GM12801 (cell line): ENCODE measurements around the gene NEMP2.

Experiments
- TF ChIP-seq, protein P1 (sequence below): IDR thresholded peaks from one replicate; pipeline ENCODE4 v1.5.1; 2011; ENCODE audit warnings: control low read depth; ENCODE audit not compliant: insufficient read length; ENCODE audit errors: extremely low read depth

The NEMP2 gene

DNA sequence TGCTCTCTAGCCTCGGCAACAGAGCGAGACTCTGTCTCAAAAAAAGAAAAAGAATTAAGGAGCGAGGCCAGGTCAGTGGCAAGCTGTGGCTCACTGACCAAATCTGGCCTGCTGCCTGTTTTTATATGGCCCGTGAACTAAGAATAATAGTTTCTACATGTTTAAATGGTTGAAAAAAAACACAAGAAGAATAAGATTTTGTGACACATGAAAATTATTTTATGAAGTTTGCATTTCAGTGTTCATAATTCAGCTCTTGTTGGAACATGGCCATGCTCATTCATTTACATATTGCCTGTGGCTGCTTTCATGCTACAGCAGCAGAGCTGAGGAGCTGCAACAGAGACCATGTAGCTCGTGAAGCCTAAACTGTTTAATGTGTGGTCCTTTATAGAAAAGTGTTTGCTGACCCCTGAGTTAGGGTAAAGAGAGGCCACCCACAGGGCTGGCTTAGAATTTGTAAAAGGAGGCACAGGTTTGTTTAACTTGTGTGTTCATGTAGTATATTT is 66.9 kb downstream of the NEMP2 start:
- TF ChIP-seq, protein P1, sequence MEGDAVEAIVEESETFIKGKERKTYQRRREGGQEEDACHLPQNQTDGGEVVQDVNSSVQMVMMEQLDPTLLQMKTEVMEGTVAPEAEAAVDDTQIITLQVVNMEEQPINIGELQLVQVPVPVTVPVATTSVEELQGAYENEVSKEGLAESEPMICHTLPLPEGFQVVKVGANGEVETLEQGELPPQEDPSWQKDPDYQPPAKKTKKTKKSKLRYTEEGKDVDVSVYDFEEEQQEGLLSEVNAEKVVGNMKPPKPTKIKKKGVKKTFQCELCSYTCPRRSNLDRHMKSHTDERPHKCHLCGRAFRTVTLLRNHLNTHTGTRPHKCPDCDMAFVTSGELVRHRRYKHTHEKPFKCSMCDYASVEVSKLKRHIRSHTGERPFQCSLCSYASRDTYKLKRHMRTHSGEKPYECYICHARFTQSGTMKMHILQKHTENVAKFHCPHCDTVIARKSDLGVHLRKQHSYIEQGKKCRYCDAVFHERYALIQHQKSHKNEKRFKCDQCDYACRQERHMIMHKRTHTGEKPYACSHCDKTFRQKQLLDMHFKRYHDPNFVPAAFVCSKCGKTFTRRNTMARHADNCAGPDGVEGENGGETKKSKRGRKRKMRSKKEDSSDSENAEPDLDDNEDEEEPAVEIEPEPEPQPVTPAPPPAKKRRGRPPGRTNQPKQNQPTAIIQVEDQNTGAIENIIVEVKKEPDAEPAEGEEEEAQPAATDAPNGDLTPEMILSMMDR, result no peak

DNA sequence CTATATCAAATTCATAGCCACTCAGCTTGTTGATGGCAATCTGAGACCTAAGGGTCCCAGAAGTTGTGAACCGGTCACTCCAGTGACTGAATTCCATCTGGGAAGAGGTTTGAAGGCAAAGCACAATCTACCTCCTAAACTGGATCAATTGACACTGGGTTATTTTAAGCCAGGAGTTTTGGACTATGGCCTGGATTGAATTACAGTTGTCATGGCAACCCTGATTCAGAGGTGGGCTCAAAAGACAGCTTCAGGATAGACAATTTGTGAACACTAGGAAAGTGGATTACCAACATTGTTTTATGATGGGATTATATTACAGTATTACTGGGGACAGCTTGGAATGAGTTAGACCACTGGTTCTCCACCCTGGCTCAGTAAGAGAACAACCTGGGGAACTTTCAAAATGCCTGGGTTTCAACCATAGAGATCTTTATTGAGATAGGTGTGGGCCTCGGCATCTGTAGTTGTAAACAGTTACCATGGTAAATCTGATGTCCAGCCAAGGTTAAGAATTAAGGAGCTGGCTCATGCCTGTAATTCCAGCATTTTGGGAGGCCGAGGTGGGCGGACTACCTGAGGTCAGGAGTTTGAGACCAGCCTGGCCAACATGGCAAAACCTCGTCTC is 67.6 kb downstream of the NEMP2 start:
- TF ChIP-seq, protein P1, result no peak

DNA sequence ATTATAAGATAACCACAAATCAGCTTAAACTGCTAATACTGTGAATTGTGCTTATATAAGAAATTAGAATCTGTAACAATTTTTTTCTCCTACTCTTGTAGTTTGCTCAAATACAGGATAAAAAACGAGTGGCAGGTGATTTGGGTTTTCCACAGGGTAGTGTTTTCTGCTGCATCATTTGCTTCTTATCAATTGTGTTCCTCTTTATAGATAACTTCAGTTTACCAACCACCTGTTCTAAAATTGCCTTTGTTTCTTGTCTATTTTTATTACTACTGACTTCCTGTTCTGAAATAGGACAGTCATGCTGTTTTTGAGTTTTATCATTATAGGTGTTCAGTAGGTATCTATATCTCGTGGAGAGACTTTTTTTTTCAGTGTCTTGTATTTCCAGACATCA is 69.5 kb downstream of the NEMP2 start:
- TF ChIP-seq, protein P1, result no peak

DNA sequence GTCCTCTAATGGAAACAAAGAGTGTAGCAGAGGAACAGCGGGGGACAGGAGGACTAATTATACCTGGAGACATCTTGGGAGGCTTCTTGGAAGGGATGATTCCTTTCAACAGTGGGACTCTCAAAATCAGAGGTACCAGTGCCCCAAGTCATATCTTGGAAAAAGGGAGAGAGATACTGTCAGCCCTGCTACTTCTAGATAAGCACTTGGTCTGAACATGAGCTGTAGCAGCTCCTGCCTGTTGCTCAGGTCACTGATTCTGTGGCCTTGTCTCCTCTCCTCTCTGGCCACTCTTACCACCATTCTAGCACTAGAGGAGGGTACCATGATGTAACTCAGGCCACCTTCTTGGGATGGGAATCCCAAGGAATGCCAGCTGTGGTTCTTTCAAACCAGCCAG is 71.9 kb downstream of the NEMP2 start:
- TF ChIP-seq, protein P1, result no peak

DNA sequence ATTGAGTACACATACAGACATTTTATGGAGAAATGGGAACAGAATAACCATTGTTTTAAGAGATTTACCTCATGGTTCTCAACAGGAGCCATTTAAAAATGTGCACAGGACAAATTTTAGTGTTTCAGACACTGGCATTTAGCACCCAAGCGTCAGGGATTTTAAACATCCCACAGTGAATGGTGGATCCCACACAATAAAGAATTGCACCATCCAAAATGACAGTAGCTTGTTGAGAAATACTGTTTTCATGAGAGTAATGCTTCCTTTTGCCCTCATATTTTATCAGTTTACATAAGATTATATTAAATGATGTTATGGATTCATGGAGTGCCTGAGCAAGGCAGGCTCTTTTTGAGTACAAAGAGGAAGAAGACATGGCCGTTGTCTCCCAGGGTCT is 72.3 kb downstream of the NEMP2 start:
- TF ChIP-seq, protein P1, result no peak

DNA sequence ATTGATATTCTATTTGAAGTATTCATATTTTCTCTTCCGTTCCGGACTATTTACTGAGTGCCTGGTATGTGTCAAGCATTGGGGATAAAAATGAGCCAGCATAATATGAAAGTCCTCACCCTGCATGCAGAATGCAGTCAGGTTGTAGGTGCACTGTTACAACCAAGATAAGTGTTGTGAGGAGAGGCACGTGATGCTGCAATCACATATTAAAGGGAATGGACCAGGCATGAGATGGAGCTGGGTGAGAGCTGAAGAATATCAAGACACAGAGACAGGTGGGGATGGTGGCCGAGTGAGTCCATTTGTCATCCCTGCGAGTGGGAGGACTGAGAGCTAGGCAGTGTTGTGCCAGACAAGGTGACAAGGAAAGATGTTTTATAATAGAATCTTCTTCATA is 74.0 kb downstream of the NEMP2 start:
- TF ChIP-seq, protein P1, result no peak

DNA sequence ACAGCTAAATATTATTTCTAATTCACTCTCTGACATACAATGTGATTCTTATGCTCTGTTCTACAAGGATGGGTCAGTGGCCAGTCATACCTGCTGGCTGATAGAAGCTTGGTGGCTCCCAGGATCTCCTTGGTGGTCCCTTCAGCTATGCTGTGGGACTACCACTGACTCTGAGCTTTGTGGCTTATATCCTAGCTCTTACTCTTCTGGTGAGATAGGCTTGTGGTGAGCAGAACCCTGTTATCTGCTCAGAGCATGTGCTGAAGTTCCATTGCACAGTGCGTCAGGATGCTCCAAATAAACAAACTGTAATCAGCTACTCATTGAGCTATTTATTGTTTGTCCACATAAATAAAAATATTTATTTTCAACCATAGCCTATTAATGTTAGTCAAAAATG is 74.6 kb downstream of the NEMP2 start:
- TF ChIP-seq, protein P1, result no peak
